Adrenal gland (tissue), 19 donors: ENCODE data around the gene SLC27A2. TPM values are rescaled to one million over a fixed set of nuclear protein-coding genes. Genes with fewer than 3 reads are reported as not detected.
"Not testable (repeated sequence)": the region's sequence is repeated elsewhere in the genome, so short reads cannot be mapped to it uniquely, and the experiment has no call there.

ENCODE experiments used
- DNase-seq, 7 donors: peaks; one replicate each; pipeline ENCODE4 v3.0.0-alpha.2; 2019 to 2020
- H3K27ac ChIP-seq, 5 donors: fragments of 200-600 bp; sonication (generic) in 4 of 5; 1 replicate in 3 of 5; 2 replicates in 2 of 5; pipeline versions ENCODE4 v1.5.1 to v1.8.0; 2016 to 2020; ENCODE audit warnings: mild to moderate bottlenecking in 1 of 5
- H3K27me3 ChIP-seq: fragments of 200-600 bp; 2 replicates; pipeline ENCODE4 v1.8.0; 2021
- H3K36me3 ChIP-seq, 2 donors: fragments of 200-600 bp; replicated peaks in 1 of 2; 1 replicate in 1 of 2; 2 replicates in 1 of 2; pipeline versions ENCODE4 v1.5.1 to v1.8.0; 2018 to 2022
- H3K4me1 ChIP-seq, 2 donors: fragments of 200-600 bp; replicated peaks in 1 of 2; 1 replicate in 1 of 2; 2 replicates in 1 of 2; pipeline versions ENCODE4 v1.5.1 to v1.8.0; 2018 to 2021
- H3K4me3 ChIP-seq, 4 donors: fragments of 200-600 bp; sonication (generic) in 3 of 4; one replicate each; pipeline ENCODE4 v1.5.1; 2016 to 2018
- H3K9me3 ChIP-seq, 3 donors: fragments of 200-600 bp; sonication (generic) in 1 of 3; replicated peaks in 1 of 3; 1 replicate in 2 of 3; 2 replicates in 1 of 3; pipeline versions ENCODE4 v1.5.1 to v1.8.0; 2016 to 2021
- CTCF ChIP-seq, 6 experiments: fragments of 450-650 bp in 4 of 6; fragments of 200-600 bp in 2 of 6; sonication (generic) in 1 of 6; IDR thresholded peaks; 1 replicate in 5 of 6; 2 replicates in 1 of 6; pipeline versions ENCODE4 v1.5.1 to v1.8.0; 2016 to 2021; ENCODE audit warnings: antibody characterized with exemption in 6 of 6, mild to moderate bottlenecking in 2 of 6, moderate library complexity in 1 of 6
- POLR2A ChIP-seq, 2 donors: fragments of 450-650 bp; IDR thresholded peaks; one replicate each; pipeline ENCODE4 v1.6.1; 2017; ENCODE audit warnings: antibody characterized with exemption in 2 of 2, mild to moderate bottlenecking in 2 of 2, moderate library complexity in 1 of 2
- WGBS, 4 donors: extraction: QIAGEN DNeasy Blood & Tissue Kit in 2 of 4; methylation state at CpG; one replicate each; pipeline versions ENCODE4 v1.1.5 to v1.1.7; 2013 to 2017; 5-methylcytosine and 5-hydroxymethylcytosine counted together
- intact Hi-C, 2 donors: fragments of 100-400 bp; cut with DNase I; formaldehyde crosslinking; loops; one replicate each; pipeline versions ENCODE4 v1.14.1 to v1.15.0; 2022 to 2023
- long read RNA-seq, 10 donors: library from polyadenylated mRNA in 3 of 10; unstranded in 2 of 10; stranded (forward) in 1 of 10; transcript quantifications; one replicate each; pipeline ENCODE4 v2.0.0 and lab custom pipeline, GENCODE V29; 2021 to 2026
- polyA plus RNA-seq, 3 donors: library from polyadenylated mRNA; stranded (reverse); fragments of 200-250 nt in 2 of 3; fragments of 350-450 nt in 1 of 3; fragmentation: Illumina TruSeq in 1 of 3; extraction: RNeasy Lipid Tissue Mini Kit (QIAGEN cat#74804) in 1 of 3; gene quantifications; one replicate each; pipeline ENCODE4 v1.2.3, GENCODE V29; 2013 to 2014
- total RNA-seq, 9 donors: library from RNA; depleted of rRNA in 4 of 9; stranded (reverse); fragments of >200 nt in 4 of 9; fragments of 120-200 nt in 1 of 9; fragmentation: NEBNext Ultra II Directional in 1 of 9; extraction: Animal tissue kit (Norgen Biotek cat#: 25700) in 1 of 9; gene quantifications; one replicate each; pipeline versions ENCODE4 v1.1.0 to v1.2.4, GENCODE V29; 2013 to 2023
- donor health status: healthy with polysubstance abuse.
- donor health status: Bipolar disorder and iron deficiency.
- donor health status: DM: yes; HTN: yes; CAD: no.
- donor health status: DM: no; HTN: no; CAD: no.
- donor health status: DM: no; HTN: no; CAD: no.
- donor health status: DM: yes; HTN: yes; CAD: no.

SLC27A2 gene
- total RNA-seq (10 to 100 TPM in 8 of 9 donors, under 1 TPM in 1; 0.22 to 49.5 (median 34.4) TPM), polyA plus RNA-seq (10 to 100 TPM in 1 of 3 donors, 1 to 10 TPM in 2; 8.0 to 13.0 (median 8.1) TPM)
- long read RNA-seq, donor 1, result 0 reads
- long read RNA-seq, donor 2, partial matches to known transcripts, result 0 of 1 reads
- long read RNA-seq, donor 2, other reads (novel, unspliced or antisense), result 0 of 1 reads
- long read RNA-seq, donor 3, result 0 reads
- long read RNA-seq, donor 4, transcript SLC27A2-201 (10 exons, 2,394 nt), result major isoform, 33 of 42 reads
- long read RNA-seq, donor 4, partial matches to known transcripts, result 7 of 42 reads
- long read RNA-seq, donor 4, other reads (novel, unspliced or antisense), result 2 of 42 reads
- long read RNA-seq, donor 5, transcript SLC27A2-201 (10 exons, 2,394 nt), result major isoform, 40 of 41 reads
- long read RNA-seq, donor 5, partial matches to known transcripts, result 0 of 41 reads
- long read RNA-seq, donor 5, other reads (novel, unspliced or antisense), result 1 of 41 reads
- long read RNA-seq, donor 6, transcript SLC27A2-201 (10 exons, 2,394 nt), result major isoform, 17 of 21 reads
- long read RNA-seq, donor 6, partial matches to known transcripts, result 3 of 21 reads
- long read RNA-seq, donor 6, other reads (novel, unspliced or antisense), result 0 of 21 reads
- long read RNA-seq, donor 7, result 0 reads
- long read RNA-seq, donor 8, partial matches to known transcripts, result 0 of 2 reads
- long read RNA-seq, donor 8, other reads (novel, unspliced or antisense), result 0 of 2 reads
- long read RNA-seq, donor 9, result 0 reads
- long read RNA-seq, donor 10, result 0 reads

DNA sequence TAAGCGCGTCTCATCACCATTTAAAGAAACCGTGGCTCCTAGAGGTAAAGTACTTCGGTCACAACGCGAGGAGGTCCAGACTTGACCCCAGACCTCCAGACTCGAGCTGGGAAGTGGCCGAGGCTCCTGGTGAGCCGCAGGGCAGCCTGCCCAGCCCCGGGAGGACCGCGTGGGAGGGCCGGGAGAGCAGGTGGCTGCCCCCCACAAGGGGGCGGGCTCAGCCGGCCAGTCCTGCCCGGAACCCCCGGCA, at the start of gene SLC27A2:
SLC27A2 (plus strand) TSS at position 228 of the 250 bp plus-strand sequence. CDS start 232 bp downstream, outside the sequence.
- Histone ChIP-seq H3K27me3 (peaks cover 8% of the 10 kb centered on the region), H3K4me3 (peak within 1 kb of the TSS in 3 of 4 donors; percentile 25 to 64 (median 33)), H3K9me3 (no peaks in the 10 kb centered on the region), H3K4me1 (peaks cover 7 to 11% of the 10 kb centered on the region in 2 donors), H3K36me3 (no peaks in the 10 kb centered on the region), H3K27ac (no peak within 1 kb of the TSS)
- 2 to 7% (median 3%) methylated on average over 3 to 17 of the region's 17 CpGs for WGBS, 4 donors
- TF ChIP-seq CTCF (IDR thresholded peaks at IDR 0.05) (peak in 4 of 6 experiments; percentile 8 to 46 (median 15)), POLR2A (IDR thresholded peaks at IDR 0.05) (no peak)
- intact Hi-C loops, result loop anchor here in 1 of 2 donors (10.0 kb wide), 1 partner anchor 143 kb away; no protein-coding TSS in a partner anchor
- DNase-seq, result peak in 1 of 7 donors; percentile 40

DNA sequence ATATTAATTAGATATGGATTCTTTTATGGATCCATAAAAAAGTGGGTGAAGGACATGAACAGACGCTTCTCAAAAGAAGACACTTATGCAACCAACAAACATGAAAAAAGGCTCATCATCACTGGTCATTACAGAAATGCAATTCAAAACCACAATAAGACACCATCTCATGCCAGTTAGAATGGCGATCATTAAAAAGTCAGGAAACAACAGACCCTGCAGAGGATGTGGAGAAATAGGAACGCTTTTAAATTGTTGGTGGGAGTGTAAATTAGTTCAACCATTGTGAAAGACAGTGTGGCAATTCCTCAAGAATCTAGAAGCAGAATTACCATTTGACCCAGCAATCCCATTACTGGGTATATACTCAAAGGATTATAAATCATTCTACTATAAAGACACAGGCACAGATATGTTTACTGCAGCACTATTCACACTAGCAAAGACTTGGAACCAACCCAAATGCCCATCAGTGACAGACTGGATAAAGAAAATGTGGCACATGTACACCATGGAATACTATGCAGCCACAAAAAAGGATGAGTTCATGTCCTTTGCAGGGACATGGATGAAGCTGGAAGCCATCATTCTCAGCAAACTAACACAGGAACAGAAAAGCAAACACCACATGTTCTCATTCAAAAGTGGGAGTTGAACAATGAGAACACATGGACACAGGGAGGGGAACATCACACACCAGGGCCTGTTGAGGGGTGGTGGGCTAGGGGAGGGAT, 49.6 kb upstream of the SLC27A2 start:
- 73 to 79% (median 75%) methylated on average over 3 of the region's 3 CpGs for WGBS, 4 donors

GRCh38 chr15:50134524-50135024, 47.4 kb upstream of the SLC27A2 start:
- 11 to 38% (median 23%) methylated on average over 2 of the region's 2 CpGs for WGBS, 4 donors

More for the DNA sequence above, 49.6 kb upstream of the SLC27A2 start:
- intact Hi-C loops, H3K36me3 ChIP-seq, H3K9me3 ChIP-seq, H3K27ac ChIP-seq, H3K4me3 ChIP-seq, H3K27me3 ChIP-seq, H3K4me1 ChIP-seq, DNase-seq: not testable (repeated sequence)

More at GRCh38 chr15:50134524-50135024, 47.4 kb upstream of the SLC27A2 start:
- no peaks in the 10 kb centered on the region for H3K4me1 ChIP-seq
- no peaks in the 10 kb centered on the region for H3K36me3 ChIP-seq
- intact Hi-C loops, result no loop called here
- TF ChIP-seq POLR2A (IDR thresholded peaks at IDR 0.05), result no peak
- no peak for TF ChIP-seq CTCF (IDR thresholded peaks at IDR 0.05)
- peak overlapping the region in 3 of 5 donors; percentile 15 to 81 (median 29) for H3K27ac ChIP-seq
- H3K4me3 ChIP-seq, result no peak overlapping the region
- no peaks in the 10 kb centered on the region for H3K9me3 ChIP-seq
- no peak for DNase-seq
- no peaks in the 10 kb centered on the region for H3K27me3 ChIP-seq
